Spleen (tissue), 11 donors: ENCODE data around the gene HPCAL1. TPM values are rescaled to one million over a fixed set of nuclear protein-coding genes. Genes with fewer than 3 reads are reported as not detected.

Experiments
- DNase-seq: peaks from one replicate; pipeline ENCODE4 v3.0.0-alpha.2; 2020
- H3K27ac ChIP-seq, 8 donors: fragments of 200-600 bp; sonication (generic) in 7 of 8; 1 replicate in 4 of 8; 2 replicates in 4 of 8; pipeline versions ENCODE4 v1.5.0 to v1.8.0; 2016 to 2021; ENCODE audit warnings: inconsistent platforms in 4 of 8, mild to moderate bottlenecking in 4 of 8, moderate library complexity in 1 of 8
- H3K27me3 ChIP-seq, 7 donors: fragments of 200-600 bp; sonication (generic) in 6 of 7; replicated peaks in 1 of 7; 1 replicate in 4 of 7; 2 replicates in 3 of 7; pipeline versions ENCODE4 v1.5.0 to v1.8.0; 2016 to 2021; ENCODE audit warnings: inconsistent platforms in 3 of 7, mild to moderate bottlenecking in 1 of 7
- H3K36me3 ChIP-seq, 6 donors: fragments of 200-600 bp; sonication (generic) in 5 of 6; 1 replicate in 4 of 6; 2 replicates in 2 of 6; pipeline versions ENCODE4 v1.5.0 to v1.8.0; 2016 to 2021; ENCODE audit warnings: inconsistent platforms in 2 of 6
- H3K4me1 ChIP-seq, 6 donors: fragments of 200-600 bp; sonication (generic) in 5 of 6; 1 replicate in 3 of 6; 2 replicates in 3 of 6; pipeline versions ENCODE4 v1.5.0 to v1.8.0; 2016 to 2021; ENCODE audit warnings: inconsistent platforms in 3 of 6
- H3K4me3 ChIP-seq, 8 donors: fragments of 200-600 bp; sonication (generic) in 7 of 8; 1 replicate in 4 of 8; 2 replicates in 4 of 8; pipeline versions ENCODE4 v1.5.0 to v1.8.0; 2016 to 2021; ENCODE audit warnings: inconsistent platforms in 4 of 8, mild to moderate bottlenecking in 4 of 8, moderate library complexity in 2 of 8
- H3K9me3 ChIP-seq, 8 donors: fragments of 200-600 bp; sonication (generic) in 7 of 8; 1 replicate in 4 of 8; 2 replicates in 4 of 8; pipeline versions ENCODE4 v1.5.0 to v1.8.0; 2016 to 2021; ENCODE audit warnings: inconsistent platforms in 4 of 8
- CTCF ChIP-seq, 11 experiments: fragments of 200-600 bp in 7 of 11; fragments of 450-650 bp in 4 of 11; sonication (generic) in 4 of 11; IDR thresholded peaks in 8 of 11; conservative IDR thresholded peaks in 3 of 11; 1 replicate in 7 of 11; 2 replicates in 4 of 11; pipeline versions ENCODE4 v1.4.0 to v1.8.0; 2016 to 2021; ENCODE audit warnings: antibody characterized with exemption in 11 of 11, inconsistent platforms in 4 of 11, mild to moderate bottlenecking in 1 of 11
- POLR2A ChIP-seq, 3 donors: fragments of 450-650 bp; IDR thresholded peaks; one replicate each; pipeline ENCODE4 v1.5.1; 2017; ENCODE audit warnings: antibody characterized with exemption in 3 of 3, mild to moderate bottlenecking in 1 of 3
- POLR2AphosphoS5 ChIP-seq, 3 donors: sonication (generic); formaldehyde crosslinking; IDR thresholded peaks; one replicate each; pipeline ENCODE4 v1.5.1; 2017; ENCODE audit warnings: antibody characterized with exemption in 3 of 3
- WGBS, 5 donors: extraction: QIAGEN DNeasy Blood & Tissue Kit in 3 of 5; methylation state at CpG; one replicate each; pipeline versions ENCODE4 v1.1.5 to v1.1.7; 2013 to 2018; 5-methylcytosine and 5-hydroxymethylcytosine counted together
- intact Hi-C: fragments of 100-400 bp; cut with DNase I; formaldehyde crosslinking; loops from one replicate; pipeline ENCODE4 v1.15.0; 2023; ENCODE audit warnings: low total_unique reads
- polyA plus RNA-seq, 3 donors: library from polyadenylated mRNA; stranded (reverse); fragments of 200-250 nt; gene quantifications; one replicate each; pipeline ENCODE4 v1.2.1, GENCODE V29; 2013
- total RNA-seq, 7 donors: library from RNA; depleted of rRNA in 3 of 7; stranded (reverse); fragments of >200 nt in 3 of 7; fragmentation: NEBNext Ultra II Directional in 4 of 7; extraction: Animal tissue kit (Norgen Biotek cat#: 25700) in 4 of 7; gene quantifications; one replicate each; pipeline versions ENCODE4 v1.1.0 to v1.2.1, GENCODE V29; 2016 to 2021
- donor health status: healthy with polysubstance abuse.
- donor health status: DM: no; HTN: no; CAD: no; lungs with moderate emphysema.
- donor health status: DM: no; HTN: no; CAD: no.
- donor health status: Bipolar disorder and iron deficiency.
- donor health status: healthy.
- donor health status: DM: no; HTN: no; CAD: no.
- donor health status: DM: yes; HTN: yes; CAD: no.

The HPCAL1 gene
- total and polyA plus RNA-seq, 10 donors = 41.9 to 80.6 (median 57.7) TPM

- Histone ChIP-seq H3K27me3 (peaks cover 0 to 17% (median 0%) of the 10 kb centered on the region in 7 donors), H3K27ac (peak overlapping the region in 6 of 8 donors; percentile 46 to 96 (median 92)), H3K9me3 (no peaks in the 10 kb centered on the region), H3K36me3 (no peaks in the 10 kb centered on the region), H3K4me1 (peaks cover 28 to 88% (median 70%) of the 10 kb centered on the region in 6 donors), H3K4me3 (peak overlapping the region in 2 of 8 donors; percentile 99)
- 71 to 80% (median 76%) methylated on average over 10 of the region's 10 CpGs for WGBS, 5 donors
- TF ChIP-seq CTCF (IDR thresholded peaks at IDR 0.05 in 8 of 11, conservative IDR thresholded peaks at IDR 0.05 in 3 of 11) (peak in 2 of 11 experiments; percentile 35 to 50), POLR2AphosphoS5 (IDR thresholded peaks at IDR 0.05) (no peak), POLR2A (IDR thresholded peaks at IDR 0.05) (no peak)
- intact Hi-C loops = loop anchor here (10.0 kb wide), 1 partner anchor 99 kb away; no protein-coding TSS in a partner anchor
- DNase-seq = no peak
These were observed 3.0 kb downstream of the HPCAL1 start for GRCh38 chr2:10305715-10306114.

- Histone ChIP-seq H3K36me3 (peaks cover 0 to 6% (median 0%) of the 10 kb centered on the region in 6 donors), H3K4me1 (peaks cover 28 to 75% (median 61%) of the 10 kb centered on the region in 6 donors), H3K27me3 (peaks cover 0 to 17% (median 0%) of the 10 kb centered on the region in 7 donors), H3K4me3 (no peak overlapping the region), H3K27ac (peak overlapping the region in 1 of 8 donors; percentile 26), H3K9me3 (no peaks in the 10 kb centered on the region)
- TF ChIP-seq POLR2A (IDR thresholded peaks at IDR 0.05) (no peak), POLR2AphosphoS5 (IDR thresholded peaks at IDR 0.05) (no peak), CTCF (IDR thresholded peaks at IDR 0.05 in 8 of 11, conservative IDR thresholded peaks at IDR 0.05 in 3 of 11) (no peak)
- 57 to 77% (median 66%) methylated on average over 4 of the region's 4 CpGs for WGBS, 5 donors
- no peak for DNase-seq
- intact Hi-C loops = loop anchor here (10.0 kb wide), 1 partner anchor 98 kb away; no protein-coding TSS in a partner anchor
These were observed 4.3 kb downstream of the HPCAL1 start for GRCh38 chr2:10306901-10307463.

- DNase-seq = no peak
- intact Hi-C loops = loop anchor here (10.0 kb wide), 1 partner anchor 97 kb away; no protein-coding TSS in a partner anchor
- Histone ChIP-seq H3K4me3 (peak overlapping the region in 1 of 8 donors; percentile 19), H3K36me3 (peaks cover 0 to 13% (median 0%) of the 10 kb centered on the region in 6 donors), H3K9me3 (no peaks in the 10 kb centered on the region), H3K27ac (peak overlapping the region in 1 of 8 donors; percentile 26), H3K27me3 (peaks cover 0 to 17% (median 0%) of the 10 kb centered on the region in 7 donors), H3K4me1 (peaks cover 28 to 71% (median 57%) of the 10 kb centered on the region in 6 donors)
- peak in 1 of 3 donors; percentile 30 for TF ChIP-seq POLR2AphosphoS5 (IDR thresholded peaks at IDR 0.05)
- TF ChIP-seq POLR2A (IDR thresholded peaks at IDR 0.05) = no peak
- no peak for TF ChIP-seq CTCF (IDR thresholded peaks at IDR 0.05 in 8 of 11, conservative IDR thresholded peaks at IDR 0.05 in 3 of 11)
- 41 to 55% (median 53%) methylated on average over 7 of the region's 7 CpGs for WGBS, 5 donors
These were observed 5.0 kb downstream of the HPCAL1 start for GRCh38 chr2:10307561-10308156.

- Histone ChIP-seq H3K4me1 (peaks cover 28 to 62% (median 51%) of the 10 kb centered on the region in 6 donors), H3K9me3 (no peaks in the 10 kb centered on the region), H3K36me3 (peaks cover 0 to 14% (median 0%) of the 10 kb centered on the region in 6 donors), H3K4me3 (no peak overlapping the region), H3K27ac (peak overlapping the region in 1 of 8 donors; percentile 23), H3K27me3 (peaks cover 0 to 16% (median 0%) of the 10 kb centered on the region in 7 donors)
- intact Hi-C loops = loop anchor here (10.0 kb wide), 1 partner anchor 96 kb away; no protein-coding TSS in a partner anchor
- DNase-seq = no peak
- 81 to 93% (median 89%) methylated on average over 2 of the region's 2 CpGs for WGBS, 5 donors
- TF ChIP-seq POLR2AphosphoS5 (IDR thresholded peaks at IDR 0.05) (no peak), CTCF (IDR thresholded peaks at IDR 0.05 in 8 of 11, conservative IDR thresholded peaks at IDR 0.05 in 3 of 11) (no peak), POLR2A (IDR thresholded peaks at IDR 0.05) (no peak)
These were observed 6.2 kb downstream of the HPCAL1 start for GRCh38 chr2:10308866-10309265.
